HG02973 (cell line): ENCODE data around the gene MTIF2.
"Not testable (repeated sequence)": the region's sequence is repeated elsewhere in the genome, so short reads cannot be mapped to it uniquely, and the experiment has no call there.

Experiments
- ATAC-seq: cut with Tn5 transposase; IDR thresholded peaks from one replicate; pipeline ENCODE4 v1.9.1; 2021; ENCODE audit warnings: moderate library complexity; ENCODE audit not compliant: unreplicated experiment

The MTIF2 gene

DNA sequence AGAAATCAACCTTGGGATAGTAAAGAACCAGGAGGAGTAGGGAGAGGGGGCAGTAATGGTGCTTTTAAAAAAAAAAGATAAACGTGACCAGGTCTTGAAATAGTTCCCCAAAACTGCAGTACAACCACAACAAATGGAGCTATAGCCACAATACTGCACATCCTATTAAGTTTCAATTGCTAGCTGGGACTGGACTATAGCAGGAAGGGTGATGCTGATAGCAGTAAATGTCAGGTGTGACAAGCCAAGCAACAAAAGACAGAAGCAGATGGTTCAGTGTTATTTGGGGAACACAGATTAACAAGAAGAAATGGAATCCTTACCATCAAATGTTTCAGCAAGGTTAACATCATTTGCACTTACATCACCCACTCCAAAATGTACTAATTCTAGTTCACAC lies 26.4 kb downstream of the MTIF2 start:
- ATAC-seq, result no peak

DNA sequence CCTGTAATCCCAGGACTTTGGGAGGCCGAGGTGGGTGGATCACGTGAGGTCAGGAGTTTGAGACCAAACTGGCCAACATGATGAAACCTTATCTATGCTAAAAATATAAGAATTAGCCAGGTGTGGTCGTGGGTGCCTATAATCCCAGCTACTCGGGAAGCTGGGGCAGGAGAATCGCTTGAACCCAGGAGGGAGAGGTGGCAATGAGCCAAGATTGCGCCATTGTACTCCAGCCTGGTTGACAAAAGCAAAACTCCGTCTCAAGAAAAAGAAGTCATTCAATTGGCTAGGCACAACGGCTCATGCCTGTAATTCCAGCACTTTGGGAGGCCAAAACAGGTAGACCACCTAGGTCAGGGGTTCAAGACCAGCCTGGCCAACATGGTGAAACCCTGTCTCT lies 27.4 kb downstream of the MTIF2 start:
- not testable (repeated sequence) for ATAC-seq

DNA sequence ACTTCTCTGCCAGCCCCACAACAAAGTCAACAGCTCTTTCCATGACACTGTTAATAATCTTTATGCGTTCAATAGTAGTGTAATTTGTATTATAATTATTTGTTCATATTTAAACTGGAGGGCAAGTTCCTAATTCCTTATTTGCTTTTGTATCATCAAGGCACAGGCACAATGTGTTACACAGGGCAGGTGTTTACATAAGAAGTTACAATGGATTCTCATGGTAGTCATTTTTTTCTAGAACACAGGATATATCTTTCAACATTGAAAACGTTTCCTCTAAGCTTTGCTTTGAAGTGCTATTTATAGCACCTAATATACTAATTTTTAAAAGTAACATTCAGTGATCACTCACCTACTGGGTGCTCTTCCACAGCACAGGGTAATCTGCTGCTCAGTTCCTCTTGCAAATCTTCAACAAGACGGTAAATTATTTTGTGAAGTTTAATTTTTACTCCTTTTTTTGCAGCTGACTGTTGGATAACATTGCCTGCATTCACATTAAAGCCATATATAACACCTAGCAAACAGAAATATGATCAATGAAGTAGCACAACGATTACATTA lies 29.3 kb downstream of the MTIF2 start:
- ATAC-seq, result no peak

DNA sequence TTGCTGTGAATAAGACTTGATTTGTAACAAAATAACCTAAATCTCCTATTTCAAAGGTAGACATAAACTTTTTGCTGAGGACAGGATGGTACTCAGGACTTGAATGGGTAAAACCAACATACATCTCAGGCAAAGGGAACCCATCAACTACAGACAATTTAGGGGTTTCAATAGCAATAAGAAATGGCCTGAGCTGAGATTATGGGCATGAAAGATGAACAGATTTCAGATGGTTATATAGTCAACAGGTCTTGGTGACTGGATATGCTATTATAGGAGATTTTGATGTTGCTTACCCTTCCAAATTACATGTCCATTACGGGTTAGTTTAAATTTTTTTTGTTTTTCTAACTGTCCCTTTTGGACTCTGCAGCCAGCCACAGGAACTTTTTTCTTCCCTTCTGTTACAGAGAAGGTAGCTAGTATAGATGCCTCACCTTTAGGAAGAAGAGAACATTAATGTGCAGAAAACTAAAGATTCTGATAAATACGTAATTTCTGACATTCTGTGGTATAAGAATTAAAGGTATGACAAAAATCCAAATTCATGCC lies 32.0 kb downstream of the MTIF2 start:
- no peak for ATAC-seq

DNA sequence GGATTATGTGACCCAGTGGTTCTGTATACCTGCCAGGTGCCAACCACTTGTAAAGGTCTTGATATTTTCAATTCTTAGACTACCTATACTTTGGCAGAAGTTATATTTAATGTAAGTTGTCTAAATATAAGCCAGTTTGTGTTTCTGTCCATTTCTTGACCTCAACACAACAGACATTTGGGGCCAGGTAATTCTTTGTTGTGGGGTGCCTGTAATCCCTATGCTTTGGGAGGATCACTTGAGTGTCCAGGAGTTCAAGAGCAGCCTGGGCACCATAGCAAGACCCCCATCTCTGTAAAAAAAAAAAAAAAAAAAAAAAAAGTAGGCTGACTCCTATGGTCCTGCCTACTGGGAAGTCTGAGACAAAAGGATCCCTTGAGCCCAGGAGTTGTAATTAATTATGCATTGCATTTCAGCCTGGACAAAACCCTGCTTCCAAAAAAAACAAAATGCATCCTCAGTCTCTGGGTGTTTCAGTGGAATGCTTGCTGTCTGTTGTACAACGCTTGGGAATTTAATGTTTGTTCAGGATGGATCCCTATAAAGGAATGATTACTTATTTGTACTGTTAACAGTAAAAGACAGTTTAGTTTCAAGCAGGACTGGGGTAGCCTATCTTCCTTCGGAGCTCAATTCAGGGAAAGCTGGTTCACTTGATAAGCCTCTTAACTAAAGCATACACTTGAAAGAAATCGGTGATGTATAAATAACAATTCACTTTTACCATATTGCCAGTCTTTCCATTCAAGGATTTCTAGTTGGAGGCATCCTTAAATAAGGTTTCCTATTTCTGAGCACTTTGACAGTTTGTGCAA lies 33.1 kb downstream of the MTIF2 start:
- no peak for ATAC-seq

DNA sequence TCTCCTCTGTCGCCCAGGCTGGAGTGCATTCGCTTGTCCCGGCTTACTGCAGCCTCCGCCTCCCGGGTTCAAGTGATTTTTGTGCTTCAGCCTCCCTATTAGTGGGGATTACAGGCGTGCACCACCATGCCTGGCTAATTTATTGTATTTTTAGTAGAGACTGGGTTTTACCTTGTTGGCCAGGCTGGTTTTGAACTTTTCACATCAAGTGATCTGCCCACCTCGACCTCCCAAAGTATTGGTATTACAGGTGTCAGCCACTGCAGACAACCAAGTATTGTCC lies 35.4 kb downstream of the MTIF2 start:
- ATAC-seq, result no peak

DNA sequence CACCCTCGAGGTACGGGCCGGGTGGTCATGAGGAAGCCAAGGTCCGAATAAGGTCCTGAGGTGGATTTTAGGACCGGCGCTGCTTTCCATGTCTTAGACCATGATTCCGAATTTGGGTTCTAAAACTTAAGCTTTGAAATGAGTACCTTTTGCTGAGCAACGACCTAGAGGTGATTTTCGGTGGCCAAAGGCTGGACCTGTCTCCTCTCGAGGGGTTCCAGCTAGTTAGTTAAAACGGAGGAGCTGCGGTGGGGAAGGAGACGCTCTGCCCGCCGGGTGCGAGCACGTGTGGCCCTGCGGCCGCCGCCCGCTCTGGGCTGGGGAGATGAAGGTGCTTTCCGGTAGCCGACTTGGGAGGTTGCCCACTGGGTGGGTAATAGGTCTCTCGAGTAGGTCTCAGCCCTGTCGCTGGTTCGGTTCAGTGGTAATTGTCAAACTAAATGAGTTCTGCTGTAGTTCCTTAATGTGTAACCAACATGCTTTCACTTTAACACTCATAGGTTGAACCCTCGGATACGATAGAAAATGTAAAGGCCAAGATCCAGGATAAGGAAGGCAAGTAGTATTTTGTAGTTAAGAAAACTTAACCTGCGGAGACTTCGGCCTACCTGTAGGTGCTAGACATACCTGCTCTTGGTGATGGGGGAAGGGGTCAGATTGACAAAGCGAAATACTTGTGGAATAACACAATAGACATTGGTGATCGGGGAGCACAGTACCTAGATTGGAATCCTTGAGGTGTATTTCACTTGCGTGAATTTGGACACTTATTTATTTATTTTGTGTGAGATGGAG lies 36.0 kb downstream of the MTIF2 start:
- peak; percentile 22 for ATAC-seq

DNA sequence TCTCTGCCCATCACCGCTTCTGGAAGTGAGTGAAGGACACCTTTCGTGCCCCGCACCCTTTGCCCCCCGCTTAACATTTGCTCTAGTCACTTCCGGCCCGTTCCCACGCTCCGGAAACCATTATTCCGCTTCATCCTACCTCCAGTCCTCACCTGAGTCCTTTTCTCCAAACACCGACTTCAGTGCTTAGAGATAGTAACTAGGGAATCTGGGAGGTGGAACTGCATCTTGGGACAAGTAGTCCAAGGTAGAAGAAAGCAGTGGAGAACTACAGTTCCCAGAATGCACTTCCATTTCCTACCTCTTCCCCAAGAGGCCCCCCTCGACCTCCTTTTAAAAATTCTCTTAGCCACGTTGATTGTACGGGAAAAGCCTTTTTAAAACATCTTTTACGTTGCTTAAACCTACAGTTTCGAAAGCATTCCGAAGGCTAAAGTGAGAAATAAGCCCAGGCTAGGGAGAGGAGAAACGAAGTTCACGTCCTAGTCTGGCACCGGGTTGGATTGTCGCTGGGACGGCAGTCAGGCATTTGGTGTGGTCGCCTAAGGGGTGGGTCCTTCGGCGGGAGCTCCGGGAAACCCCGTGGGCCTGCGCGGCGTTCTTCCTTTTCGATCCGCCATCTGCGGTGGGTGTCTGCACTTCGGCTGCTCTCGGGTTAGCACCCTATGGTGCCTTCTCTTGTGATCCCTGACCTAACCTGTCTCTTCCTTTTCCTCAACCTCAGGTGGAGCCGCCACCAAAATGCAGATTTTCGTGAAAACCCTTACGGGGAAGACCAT lies 36.8 kb downstream of the MTIF2 start, which contains the start of the genes CLHC1 and RPS27A:
Gene CLHC1 (minus strand): TSS at position 210 of the 779 bp plus-strand sequence. CDS start 9,882 bp downstream, outside the sequence.
Gene RPS27A (plus strand): TSS at position 605 of the 779 bp plus-strand sequence. CDS start 137 bp downstream, at position 742.
- peak; percentile 83 for ATAC-seq

DNA sequence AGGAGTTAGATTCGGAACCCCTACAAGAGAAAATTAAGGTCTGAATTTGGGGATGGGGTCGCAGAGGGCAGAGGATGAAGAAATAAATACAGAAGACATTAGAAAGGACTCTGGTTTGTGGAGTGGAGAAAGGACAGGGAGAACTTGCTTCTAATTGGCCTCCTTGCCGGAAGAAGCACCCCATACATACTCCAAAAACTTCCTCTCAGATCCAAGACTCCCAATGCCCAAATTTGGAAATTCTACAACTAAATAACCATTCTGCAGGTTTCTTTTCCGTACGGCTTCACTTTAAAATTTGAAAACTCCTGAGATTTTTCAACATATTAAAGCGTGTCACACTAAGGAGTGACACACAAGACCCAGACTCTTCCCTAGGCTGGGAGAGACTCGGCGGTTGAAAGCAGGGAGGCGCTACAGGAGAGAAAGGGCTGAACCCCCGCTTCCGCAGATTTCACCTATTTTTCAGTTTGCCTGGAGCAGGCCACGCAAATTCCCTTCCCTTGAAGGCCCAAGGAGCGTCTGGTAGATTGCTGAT lies 37.4 kb downstream of the MTIF2 start:
- no peak for ATAC-seq

DNA sequence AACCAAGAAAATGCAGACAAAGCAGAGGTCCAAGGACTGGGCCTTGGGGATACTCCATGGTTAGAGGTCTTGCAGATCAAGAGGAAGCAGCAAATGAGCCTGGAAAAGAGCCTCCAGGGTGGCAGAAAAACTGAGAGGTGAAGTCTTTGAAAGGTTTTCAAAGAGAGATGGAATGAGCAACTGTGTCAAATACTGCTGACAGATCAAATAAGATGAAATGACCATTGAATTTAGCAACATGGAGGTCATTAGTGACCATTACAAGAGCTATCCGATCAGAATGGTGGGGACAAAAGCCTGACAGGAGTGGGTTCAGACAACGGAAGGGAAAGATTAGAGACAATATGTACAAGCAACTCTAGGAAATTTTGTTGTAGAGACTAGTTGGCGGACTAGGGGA lies 38.5 kb downstream of the MTIF2 start:
- no peak for ATAC-seq

DNA sequence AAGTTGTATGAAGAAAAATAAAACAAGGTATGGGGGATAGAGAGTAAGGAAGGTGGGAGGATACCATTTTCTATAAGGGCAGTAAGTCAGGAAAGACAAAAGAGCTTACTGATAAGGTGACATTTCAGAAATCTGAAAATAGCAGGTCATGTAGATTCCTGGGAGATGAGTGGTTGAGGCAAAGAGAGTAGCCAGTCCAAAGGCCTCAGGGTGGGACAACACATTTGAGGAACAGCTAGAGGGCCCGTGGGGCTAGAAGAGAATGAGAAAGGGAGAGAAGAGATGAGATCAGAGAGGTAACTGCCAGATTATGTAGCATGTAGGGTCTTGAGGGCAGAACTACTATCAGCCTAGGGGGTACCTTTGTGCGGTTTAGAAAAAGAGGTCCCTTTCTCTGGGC lies 39.8 kb downstream of the MTIF2 start:
- ATAC-seq, result no peak

DNA sequence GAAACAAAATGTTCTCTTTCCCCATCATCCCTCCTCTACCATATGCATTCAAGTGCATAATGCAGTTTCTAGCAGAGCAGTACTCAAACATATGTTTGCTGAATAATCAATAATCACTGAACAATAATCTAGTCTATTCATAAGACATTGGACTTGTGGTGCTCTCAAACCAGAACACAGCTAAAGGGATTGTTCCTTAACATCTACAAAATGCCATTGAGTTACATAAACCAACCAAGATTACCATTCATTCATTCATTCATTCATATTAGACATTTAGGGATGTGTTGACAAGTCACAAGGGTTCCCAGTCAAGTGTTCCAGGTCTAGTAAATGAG lies 40.8 kb downstream of the MTIF2 start:
- no peak for ATAC-seq

DNA sequence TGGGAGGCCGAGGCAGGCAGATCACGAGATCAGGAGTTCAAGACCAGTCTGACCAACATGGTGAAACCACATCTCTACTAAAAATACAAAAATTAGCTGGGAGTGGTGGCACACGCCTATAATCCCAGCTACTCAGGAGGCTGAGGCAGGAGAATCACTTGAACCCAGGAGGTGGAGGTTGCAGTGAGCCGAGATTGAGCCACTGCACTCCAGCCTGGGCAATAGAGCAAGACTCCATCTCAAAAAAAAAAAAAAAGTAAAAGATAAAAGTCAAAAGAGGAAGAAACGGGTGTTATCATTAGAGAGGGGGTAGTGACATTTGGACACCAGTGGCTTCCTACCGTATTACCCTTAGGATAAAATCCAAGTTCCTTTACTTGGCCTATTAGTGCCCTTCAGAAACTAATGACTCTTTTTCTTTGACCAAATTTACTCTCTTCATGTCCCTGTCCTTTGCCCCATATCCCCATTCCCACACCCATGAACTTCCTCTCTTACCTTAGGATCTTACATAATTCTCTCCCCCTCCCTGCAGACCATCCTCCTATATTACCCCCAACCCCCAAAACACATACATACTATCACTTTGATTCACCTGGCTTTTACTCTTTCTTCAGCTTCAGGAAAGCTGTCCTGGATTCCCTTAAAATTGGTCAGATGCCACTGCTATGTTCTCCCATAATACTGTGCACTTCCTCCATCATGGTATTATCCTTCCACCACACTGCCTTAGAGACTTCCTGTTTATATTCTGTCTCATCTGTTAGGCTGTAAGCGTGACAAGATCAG lies 41.4 kb downstream of the MTIF2 start:
- ATAC-seq, result not testable (repeated sequence)

DNA sequence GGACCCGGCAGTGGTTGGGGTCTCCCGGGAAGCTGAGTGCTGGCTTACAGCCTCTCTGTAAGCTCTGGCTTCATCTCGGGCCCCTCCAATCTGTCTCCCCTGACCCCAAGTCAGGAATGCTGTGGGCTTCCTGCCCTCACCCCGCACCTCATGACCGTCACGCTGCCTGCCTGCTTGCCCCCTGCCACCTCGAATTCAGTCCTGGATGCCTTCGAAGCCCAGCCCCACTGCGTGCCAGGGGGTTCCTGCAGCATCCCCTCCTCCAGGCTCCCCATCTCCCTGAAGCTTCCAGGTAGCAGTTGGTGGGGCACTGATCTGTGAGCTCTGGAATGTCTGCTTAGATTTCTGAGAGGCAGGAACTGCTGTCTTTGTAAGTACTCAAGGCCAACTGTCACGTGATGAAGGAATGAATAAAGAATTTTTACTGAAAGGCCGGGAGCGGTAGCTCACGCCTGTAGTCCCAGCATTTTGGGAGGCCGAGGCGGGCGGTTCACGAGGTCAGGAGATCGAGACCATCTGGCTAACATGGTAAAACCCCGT lies 43.5 kb downstream of the MTIF2 start:
- ATAC-seq, result no peak

DNA sequence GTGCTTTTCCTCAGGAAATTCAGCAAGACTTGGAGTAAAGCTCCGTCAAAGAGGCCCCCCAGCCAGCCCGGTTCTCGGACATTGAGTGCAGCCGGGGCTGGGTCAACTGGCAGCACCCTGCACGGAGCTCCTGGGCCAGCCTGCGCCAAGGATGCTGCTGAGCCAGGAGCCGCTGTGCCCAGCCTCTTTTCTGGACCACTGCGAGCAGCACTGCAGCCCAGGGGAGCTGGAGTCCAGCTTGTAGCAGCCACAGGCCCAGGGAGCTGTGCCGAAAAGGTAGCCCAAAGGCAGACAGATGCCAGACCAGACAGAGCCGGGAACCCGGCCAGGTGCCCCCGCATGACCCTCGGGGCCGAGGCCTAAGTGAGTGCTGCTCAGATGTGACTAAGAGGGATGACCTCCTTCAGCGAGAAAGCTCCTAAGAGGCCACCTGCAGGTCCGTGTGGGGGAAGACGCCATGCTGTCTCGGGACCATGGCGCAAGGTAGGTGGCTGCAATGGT lies 44.2 kb downstream of the MTIF2 start:
- no peak for ATAC-seq

DNA sequence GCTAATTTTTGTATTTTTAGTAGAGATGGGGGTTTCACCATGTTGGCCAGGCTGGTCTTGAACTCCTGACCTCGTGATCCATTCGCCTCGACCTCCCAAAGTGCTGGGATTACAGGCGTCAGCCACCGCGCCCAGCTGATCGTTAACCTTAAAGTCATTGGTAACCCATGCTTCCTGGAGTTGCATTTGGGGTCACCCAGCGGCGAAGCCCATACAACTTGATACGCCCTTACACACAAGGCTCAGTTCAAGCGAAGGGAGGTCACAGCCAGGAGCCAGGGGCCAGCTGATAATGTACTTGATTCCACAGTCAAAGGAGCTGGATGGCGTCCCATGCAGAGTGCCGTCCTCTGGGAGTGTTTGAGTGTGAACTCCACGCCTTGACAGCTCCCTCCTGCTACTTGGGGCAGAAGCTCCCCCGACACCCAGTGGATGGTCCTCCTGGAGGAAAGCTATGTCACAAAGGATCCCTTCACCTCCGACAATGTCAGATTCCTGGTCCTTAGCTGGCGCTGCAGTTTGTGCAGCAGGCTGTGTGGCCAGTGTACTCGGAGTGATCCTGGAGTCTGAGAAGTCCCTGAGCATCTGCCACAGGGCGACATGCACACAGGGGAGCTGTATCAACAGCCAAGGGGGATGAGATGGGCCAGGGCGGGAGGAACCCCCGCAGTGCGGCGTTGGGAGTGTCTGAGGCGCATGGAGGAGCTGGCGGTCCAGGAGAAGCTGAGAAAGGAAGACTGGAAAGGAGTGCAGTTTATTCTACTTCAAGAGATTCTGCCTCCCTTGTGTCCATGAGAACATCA lies 44.9 kb downstream of the MTIF2 start:
- ATAC-seq, result no peak

DNA sequence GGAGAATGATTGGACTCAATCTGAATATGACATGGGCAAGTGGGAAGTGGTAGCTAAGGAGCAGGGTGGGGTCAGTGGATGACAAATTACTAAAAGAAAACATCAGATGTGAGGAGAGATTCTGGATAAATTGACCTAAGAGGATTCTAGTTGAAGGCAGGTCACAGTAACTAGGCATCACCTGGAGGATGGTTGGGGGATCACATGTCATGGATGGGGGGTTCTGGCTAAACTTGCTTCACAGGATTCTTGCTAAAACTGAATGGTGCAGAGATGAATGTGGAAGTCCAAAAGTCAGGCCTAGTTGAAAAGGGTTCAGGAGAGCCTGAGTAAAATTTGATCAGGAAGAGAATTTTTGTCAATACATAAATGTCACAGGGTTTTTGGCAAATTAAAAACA lies 55.2 kb downstream of the MTIF2 start:
- ATAC-seq, result no peak

DNA sequence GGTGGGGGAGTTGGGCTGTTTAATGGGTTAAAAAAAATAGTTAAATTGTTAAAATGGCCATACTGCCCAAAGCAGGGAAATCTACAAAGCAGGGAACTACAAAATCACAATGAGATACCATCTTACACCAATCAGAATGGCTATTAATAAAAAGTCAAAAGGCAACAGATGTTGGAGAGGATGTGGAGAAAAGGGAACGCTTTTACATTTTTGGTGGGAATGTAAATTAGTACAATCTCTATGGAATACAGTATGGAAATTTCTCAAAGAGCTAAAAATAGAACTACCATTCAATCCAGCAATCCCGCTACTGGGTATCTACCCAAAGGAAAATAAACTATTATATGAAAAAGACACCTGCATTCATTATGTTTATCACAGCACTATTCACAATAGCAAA lies 64.1 kb downstream of the MTIF2 start:
- no peak for ATAC-seq

DNA sequence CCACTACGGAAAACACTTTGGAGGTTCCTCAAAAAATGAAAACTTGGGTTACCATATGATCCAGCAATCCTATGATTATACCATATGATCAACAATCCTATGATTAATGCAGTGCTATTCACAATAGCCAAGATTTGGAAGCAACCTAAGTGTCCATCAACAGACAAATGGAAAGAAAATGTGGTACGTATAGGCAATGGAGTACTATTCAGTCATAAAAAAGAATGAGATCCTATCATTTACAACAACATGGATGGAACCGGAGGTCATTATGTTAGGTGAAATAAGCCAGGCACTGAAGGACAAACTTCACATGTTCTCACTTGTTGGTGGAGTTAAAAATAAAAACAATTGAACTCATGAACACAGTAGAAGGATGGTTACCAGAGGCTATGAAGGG lies 64.5 kb downstream of the MTIF2 start:
- ATAC-seq, result no peak
